CD14-positive monocyte (primary cell): Measurements from ENCODE around the gene SLC39A7. TPM values are rescaled to one million over a fixed set of nuclear protein-coding genes. Genes with fewer than 3 reads are reported as not detected.

Source experiments
- DNase-seq, 3 donors: peaks; one replicate each; pipeline ENCODE4 v3.0.0-alpha.2; 2011 to 2022
- H2AFZ ChIP-seq: 2 replicates; pipeline ENCODE4 v1.6.0; 2012; ENCODE audit warnings: mild to moderate bottlenecking, low read depth, low read length, inconsistent platforms; ENCODE audit not compliant: insufficient read depth, poor library complexity, severe bottlenecking
- H3K27ac ChIP-seq, 2 donors: 1 replicate in 1 of 2; 2 replicates in 1 of 2; pipeline ENCODE4 v1.5.1; 2012 to 2013; ENCODE audit warnings: low read length in 2 of 2, control low read depth in 1 of 2, inconsistent platforms in 1 of 2, low read depth in 1 of 2, mild to moderate bottlenecking in 1 of 2
- H3K27me3 ChIP-seq, 2 donors: one replicate each; pipeline versions ENCODE4 v1.6.0 to v1.6.1; 2011 to 2013; ENCODE audit warnings: low read length in 2 of 2; ENCODE audit not compliant: control insufficient read depth in 2 of 2, insufficient read depth in 2 of 2
- H3K36me3 ChIP-seq, 2 donors: replicated peaks in 1 of 2; 1 replicate in 1 of 2; 2 replicates in 1 of 2; pipeline versions ENCODE4 v1.5.1 to v1.6.1; 2012 to 2013; ENCODE audit warnings: low read length in 2 of 2, control low read depth in 1 of 2, inconsistent platforms in 1 of 2, mild to moderate bottlenecking in 1 of 2; ENCODE audit not compliant: insufficient read depth in 2 of 2, control insufficient read depth in 1 of 2
- H3K4me1 ChIP-seq, 2 donors: 1 replicate in 1 of 2; 2 replicates in 1 of 2; pipeline versions ENCODE4 v1.5.1 to v1.6.1; 2012 to 2013; ENCODE audit warnings: low read length in 2 of 2, control low read depth in 1 of 2, inconsistent platforms in 1 of 2, mild to moderate bottlenecking in 1 of 2, moderate library complexity in 1 of 2; ENCODE audit not compliant: insufficient read depth in 2 of 2, control insufficient read depth in 1 of 2
- H3K4me2 ChIP-seq: replicated peaks from 2 replicates; pipeline ENCODE3; 2012; ENCODE audit warnings: low read length, moderate library complexity, mild to moderate bottlenecking; ENCODE audit not compliant: poor library complexity, severe bottlenecking; ENCODE audit errors: extremely low read depth
- H3K4me3 ChIP-seq, 3 experiments: fragments of 200-600 bp in 1 of 3; sonication (generic) in 1 of 3; replicated peaks in 1 of 3; 1 replicate in 2 of 3; 2 replicates in 1 of 3; pipeline ENCODE4 v1.5.1; 2011 to 2013; ENCODE audit warnings: low read length in 3 of 3, mild to moderate bottlenecking in 3 of 3, control low read depth in 2 of 3, low read depth in 2 of 3, inconsistent platforms in 1 of 3, moderate library complexity in 1 of 3
- H3K79me2 ChIP-seq: 2 replicates; pipeline ENCODE4 v1.6.0; 2012; ENCODE audit warnings: mild to moderate bottlenecking, control low read depth, inconsistent platforms, low read length, moderate library complexity; ENCODE audit not compliant: insufficient read depth
- H3K9ac ChIP-seq: 2 replicates; pipeline ENCODE4 v1.6.0; 2017; ENCODE audit warnings: low read length, mild to moderate bottlenecking; ENCODE audit not compliant: insufficient read depth, poor library complexity, severe bottlenecking
- H3K9me3 ChIP-seq, 2 donors: replicated peaks in 1 of 2; 1 replicate in 1 of 2; 2 replicates in 1 of 2; pipeline versions ENCODE4 v1.5.1 to v1.6.1; 2012 to 2013; ENCODE audit warnings: low read length in 2 of 2, control low read depth in 1 of 2; ENCODE audit not compliant: control insufficient read depth in 1 of 2, insufficient read depth in 1 of 2
- H4K20me1 ChIP-seq: 2 replicates; pipeline ENCODE4 v1.6.0; 2012; ENCODE audit warnings: mild to moderate bottlenecking, low read length, control low read depth, moderate library complexity; ENCODE audit not compliant: insufficient read depth
- H3K27ac Mint-ChIP-seq, 7 donors: one replicate each; pipeline ENCODE4 v1.8.0; 2020; ENCODE audit warnings: mild to moderate bottlenecking in 7 of 7, mixed read lengths in 7 of 7, moderate library complexity in 6 of 7, inconsistent platforms in 2 of 7
- H3K27me3 Mint-ChIP-seq, 3 donors: one replicate each; pipeline ENCODE4 v1.8.0; 2021 to 2022; ENCODE audit warnings: low read depth in 3 of 3, mild to moderate bottlenecking in 3 of 3, mixed read lengths in 3 of 3, moderate library complexity in 3 of 3, inconsistent platforms in 1 of 3
- H3K36me3 Mint-ChIP-seq, 2 donors: one replicate each; pipeline ENCODE4 v1.8.0; 2020; ENCODE audit warnings: mixed read lengths in 2 of 2, inconsistent platforms in 1 of 2, mild to moderate bottlenecking in 1 of 2
- H3K4me1 Mint-ChIP-seq: one replicate; pipeline ENCODE4 v1.8.0; 2020; ENCODE audit warnings: mild to moderate bottlenecking, mixed read lengths
- H3K4me3 Mint-ChIP-seq, 2 donors: one replicate each; pipeline ENCODE4 v1.8.0; 2020; ENCODE audit warnings: mild to moderate bottlenecking in 2 of 2, mixed read lengths in 2 of 2, moderate library complexity in 1 of 2
- H3K9me3 Mint-ChIP-seq, 7 donors: one replicate each; pipeline ENCODE4 v1.8.0; 2020 to 2022; ENCODE audit warnings: mixed read lengths in 7 of 7, mild to moderate bottlenecking in 6 of 7, moderate library complexity in 6 of 7, inconsistent platforms in 2 of 7
- CTCF ChIP-seq: fragments of 200-600 bp; IDR thresholded peaks from one replicate; pipeline ENCODE4 v1.8.0; 2022; ENCODE audit warnings: antibody characterized with exemption, mild to moderate bottlenecking
- WGBS: methylation state at CpG from one replicate; pipeline ENCODE4 v1.1.5; 2013; ENCODE audit warnings: missing lambda C conversion rate; ENCODE audit not compliant: insufficient coverage; 5-methylcytosine and 5-hydroxymethylcytosine counted together
- intact Hi-C, 2 donors: fragments of 100-400 bp; cut with micrococcal nuclease; formaldehyde crosslinking; loops; one replicate each; pipeline versions ENCODE4 v1.15.0 to v1.15.1; 2023
- polyA plus RNA-seq, 3 donors: library from polyadenylated mRNA; depleted of rRNA in 1 of 3; unstranded in 2 of 3; stranded (reverse) in 1 of 3; fragments of 300-500 nt in 2 of 3; fragments of >200 nt in 1 of 3; fragmentation: Illumina TruSeq in 2 of 3; gene quantifications; 1 replicate in 2 of 3; 2 replicates in 1 of 3; pipeline ENCODE4 v1.2.3, GENCODE V29; 2012 to 2021

SLC39A7 gene
- polyA plus RNA-seq, 3 donors, result 14.5 to 32.7 (median 17.7) TPM

- peaks cover 17 to 26% (median 23%) of the 10 kb centered on the region in 3 donors for H3K27me3 Mint-ChIP-seq
- peak overlapping the region in 1 of 2 donors; percentile 46 for H3K4me3 Mint-ChIP-seq
- H3K4me1 Mint-ChIP-seq, result peaks cover 5% of the 10 kb centered on the region
Measured at GRCh38 chr6:33241968-33242367, 41.3 kb downstream of the SLC39A7 start.

GRCh38 chr6:33243476-33243875 lies 42.8 kb downstream of the SLC39A7 start:
- no CpG with 5 or more reads among the region's 1 CpG for WGBS
- no peaks in the 10 kb centered on the region for H3K36me3 Mint-ChIP-seq
- Histone ChIP-seq H3K9ac (no peak overlapping the region), H3K36me3 (no peaks in the 10 kb centered on the region), H4K20me1 (no peaks in the 10 kb centered on the region), H3K4me2 (no peak overlapping the region), H3K9me3 (no peaks in the 10 kb centered on the region), H3K27ac (no peak overlapping the region), H3K4me1 (peaks cover 10 to 18% of the 10 kb centered on the region in 2 donors), H2AFZ (no peak overlapping the region), H3K27me3 (peaks cover 3 to 8% of the 10 kb centered on the region in 2 donors), H3K4me3 (no peak overlapping the region), H3K79me2 (no peaks in the 10 kb centered on the region)
- no peak overlapping the region for H3K4me3 Mint-ChIP-seq
- intact Hi-C loops, result loop anchor here (10.0 kb wide), 4 partner anchors 49 to 309 kb away; partner anchors contain the start of gene COL11A2 (in 1 of the 2)
- DNase-seq, result peak in 1 of 3 donors; percentile 29
- peaks cover 13% of the 10 kb centered on the region for H3K4me1 Mint-ChIP-seq
- TF ChIP-seq CTCF, result no peak
- peaks cover 19 to 28% (median 22%) of the 10 kb centered on the region in 3 donors for H3K27me3 Mint-ChIP-seq
- peaks cover 0 to 7% (median 0%) of the 10 kb centered on the region in 7 donors for H3K9me3 Mint-ChIP-seq
- no peak overlapping the region for H3K27ac Mint-ChIP-seq

More at GRCh38 chr6:33241968-33242367, 41.3 kb downstream of the SLC39A7 start:
- Histone ChIP-seq H3K4me2 (no peak overlapping the region), H3K4me3 (no peak overlapping the region), H4K20me1 (no peaks in the 10 kb centered on the region), H3K9ac (no peak overlapping the region), H3K27me3 (peaks cover 3 to 8% of the 10 kb centered on the region in 2 donors), H3K9me3 (no peaks in the 10 kb centered on the region), H2AFZ (no peak overlapping the region), H3K36me3 (no peaks in the 10 kb centered on the region), H3K79me2 (no peaks in the 10 kb centered on the region), H3K4me1 (peaks cover 3 to 10% of the 10 kb centered on the region in 2 donors), H3K27ac (no peak overlapping the region)
- DNase-seq, result no peak
- TF ChIP-seq CTCF, result no peak
- WGBS, result no CpG with 5 or more reads among the region's 3 CpGs
- peaks cover 0 to 10% (median 0%) of the 10 kb centered on the region in 7 donors for H3K9me3 Mint-ChIP-seq
- H3K27ac Mint-ChIP-seq, result peak overlapping the region in 1 of 7 donors; percentile 15
- intact Hi-C loops, result loop anchor here (10.0 kb wide), 4 partner anchors 47 to 307 kb away; partner anchors contain the start of gene COL11A2 (in 1 of the 2)
- no peaks in the 10 kb centered on the region for H3K36me3 Mint-ChIP-seq
